ENCODE data around the gene GSG1. TPM values are rescaled to one million over a fixed set of nuclear protein-coding genes. Genes with fewer than 3 reads are reported as not detected.
A peak's percentile ranks its signal among the peaks of the same experiment; 100 is the strongest.

Gene GSG1
- total RNA-seq, 1 experiment from 2014 or later, result 2.6 TPM

DNA sequence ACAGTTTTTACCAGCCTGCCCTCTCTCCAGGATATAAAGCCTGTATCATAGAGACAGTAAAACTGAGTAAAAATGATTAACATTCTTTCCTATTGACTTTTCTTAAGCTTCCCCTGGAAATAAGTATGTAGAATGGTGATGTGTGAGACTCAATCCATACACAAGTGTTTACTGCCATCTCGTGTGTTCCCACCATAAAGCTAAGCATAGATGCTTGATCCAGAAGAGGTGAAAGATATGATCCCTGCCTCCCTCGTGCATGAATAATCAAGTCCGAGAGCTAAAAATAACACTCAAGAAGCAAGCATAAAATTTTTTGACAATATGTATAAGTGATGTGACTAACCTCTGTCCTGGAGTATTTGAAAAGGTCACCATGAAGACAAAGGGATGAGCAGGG is 16.9 kb upstream of the GSG1 start:
- no peak for DNase-seq (ENCODE audit: low spot score)

DNA sequence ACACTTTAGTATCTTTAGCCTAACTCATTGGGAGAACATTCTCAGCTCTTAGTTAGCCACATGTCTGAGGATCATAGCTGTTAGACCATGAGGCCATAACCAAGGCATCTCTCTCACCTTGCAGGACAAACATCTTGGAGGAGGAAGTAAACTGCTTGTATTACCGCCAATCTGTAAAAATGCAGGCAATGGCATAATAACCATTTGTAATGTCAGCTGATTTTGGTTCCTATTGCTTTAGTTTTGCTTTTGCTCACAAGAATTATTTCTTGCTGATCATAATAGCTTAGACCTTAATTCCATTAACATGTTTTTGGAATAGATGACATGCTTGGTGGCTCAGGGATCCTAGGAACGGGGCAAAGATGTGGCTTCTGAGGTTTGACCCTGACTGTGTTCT is 16.4 kb upstream of the GSG1 start:
- DNase-seq (ENCODE audit: low spot score), result no peak

DNA sequence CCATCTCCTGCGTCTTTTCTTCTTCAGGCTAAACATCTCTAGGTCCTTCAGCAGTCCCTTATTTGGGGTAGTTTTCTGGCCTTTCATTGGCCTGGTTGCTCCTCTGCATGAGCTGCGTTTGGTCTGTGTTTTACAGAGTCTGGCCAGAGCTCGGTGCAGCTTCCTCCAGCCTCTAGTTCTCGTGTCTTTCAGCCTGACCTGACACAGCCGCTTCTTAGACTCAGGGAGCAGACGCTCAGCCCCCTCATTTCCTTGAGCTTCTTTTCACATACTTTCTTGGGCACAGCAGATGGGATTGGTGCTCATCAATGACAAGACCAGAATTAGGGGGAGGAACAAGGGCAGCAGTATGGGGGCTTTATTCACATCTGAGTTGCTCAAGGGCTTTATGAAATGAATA is 13.6 kb upstream of the GSG1 start:
- DNase-seq (ENCODE audit: low spot score), result no peak

DNA sequence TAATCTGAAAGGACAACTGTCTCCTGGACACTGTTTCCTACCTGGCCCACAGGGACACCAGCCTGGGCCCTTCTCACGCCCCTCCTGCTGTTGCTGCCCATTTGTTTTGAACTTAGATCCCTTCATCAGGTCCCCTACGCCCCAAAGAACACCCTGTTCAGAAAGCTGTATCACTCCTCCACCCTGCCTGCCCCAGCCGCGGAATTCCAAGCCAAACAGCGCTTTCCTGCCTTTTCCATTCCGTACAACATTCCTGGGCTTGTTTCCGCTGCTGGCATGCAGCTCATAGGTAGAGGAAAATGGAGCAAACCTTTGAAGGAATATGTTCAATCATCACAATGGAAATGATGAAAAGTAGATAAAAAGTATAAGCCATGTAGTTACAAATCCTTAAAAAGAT is 12.8 kb upstream of the GSG1 start:
- no peak for DNase-seq (ENCODE audit: low spot score)

GRCh38 chr12:13114251-13115052 is 11.0 kb upstream of the GSG1 start:
- no peak for DNase-seq (ENCODE audit: low spot score)

- no peak for DNase-seq (ENCODE audit: low spot score)
These were observed 9.5 kb upstream of the GSG1 start for GRCh38 chr12:13112968-13113367.

- no peak for DNase-seq (ENCODE audit: low spot score)
These were observed 3.2 kb upstream of the GSG1 start for GRCh38 chr12:13106666-13107065.

GRCh38 chr12:13105781-13106180 is 2.3 kb upstream of the GSG1 start:
- no peak for DNase-seq (ENCODE audit: low spot score)

- DNase-seq (ENCODE audit: low spot score), result no peak
These were observed 942 bp upstream of the GSG1 start for GRCh38 chr12:13104409-13104808.

DNA sequence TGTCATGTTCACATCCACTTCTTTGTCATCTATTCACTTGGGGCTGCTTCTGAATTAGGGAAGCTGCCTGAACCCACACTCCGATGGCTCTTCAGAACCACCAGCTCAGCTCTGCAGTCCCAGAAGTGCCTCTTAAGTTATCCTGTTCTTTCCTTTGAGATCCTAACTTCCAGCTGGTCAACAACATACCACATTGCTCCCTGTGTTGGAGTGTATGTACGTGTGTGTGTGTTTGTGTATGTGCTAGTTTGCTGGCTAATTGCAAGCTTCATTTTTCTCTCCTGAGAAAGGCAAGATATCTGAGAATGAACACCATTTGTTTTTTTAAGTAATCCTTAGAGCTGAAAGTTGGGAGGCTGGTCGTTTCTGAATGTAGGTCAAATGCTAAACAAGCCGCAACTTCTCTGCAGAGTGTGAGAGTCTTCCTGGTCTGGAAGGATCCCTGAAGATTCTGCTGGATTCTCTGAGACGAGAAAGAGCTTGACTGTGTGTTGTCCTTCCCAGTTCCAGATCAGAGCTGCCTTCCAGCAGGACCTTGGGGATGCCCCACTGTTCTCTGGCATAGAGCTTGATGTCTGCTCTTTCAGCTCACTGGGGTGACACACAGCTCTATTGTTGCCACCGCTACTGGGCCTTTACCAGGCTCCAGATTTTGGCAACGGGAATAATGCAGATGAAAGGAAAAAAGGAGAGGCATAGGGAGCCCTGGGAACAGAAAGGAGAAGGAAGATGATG is 839 bp downstream of the GSG1 start:
- DNase-seq (ENCODE audit: low spot score), result no peak

DNA sequence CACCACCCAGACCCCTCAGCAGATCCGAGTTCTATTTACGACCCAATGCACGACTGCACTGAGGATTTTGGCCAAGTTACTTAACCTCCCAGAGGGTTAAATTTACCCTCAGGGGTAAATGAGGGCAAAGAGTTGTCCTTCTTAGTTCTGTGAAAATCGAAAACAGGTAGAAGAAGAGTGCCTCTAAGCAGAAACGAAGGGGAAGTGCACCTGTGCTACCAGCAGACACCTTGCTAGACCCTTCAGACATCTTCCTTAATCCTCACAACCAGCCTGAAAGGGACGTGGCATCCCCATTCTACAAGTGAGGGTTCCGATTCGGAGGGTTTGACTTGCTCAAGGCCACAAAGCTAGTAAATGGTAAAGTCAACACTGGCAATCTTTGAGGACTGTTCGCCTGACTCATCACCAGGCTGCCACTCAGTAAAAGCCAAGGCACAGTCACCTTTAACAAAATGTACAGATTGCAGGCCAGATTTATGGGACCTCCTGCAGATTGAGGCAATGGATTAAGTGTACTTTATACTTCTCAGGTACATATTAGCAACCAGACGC is 1.6 kb downstream of the GSG1 start:
- peak; percentile 65 for DNase-seq (ENCODE audit: low spot score)

- peak; percentile 75 for DNase-seq (ENCODE audit: low spot score)
These were observed 2.3 kb downstream of the GSG1 start for GRCh38 chr12:13100882-13101769.

DNA sequence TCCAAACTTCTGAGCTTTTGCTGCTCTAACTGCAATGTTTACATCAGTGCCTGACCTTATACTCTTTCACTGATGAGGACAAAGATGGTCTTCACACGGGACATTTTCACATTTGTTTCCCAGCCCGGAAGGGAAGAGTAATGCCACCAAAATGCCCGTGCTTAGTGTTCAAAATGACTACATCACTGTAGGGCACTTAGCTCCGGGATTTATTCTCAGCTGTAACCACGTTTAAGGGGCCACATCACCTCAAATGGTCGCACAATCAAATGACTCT is 2.9 kb downstream of the GSG1 start:
- DNase-seq (ENCODE audit: low spot score), result no peak

DNA sequence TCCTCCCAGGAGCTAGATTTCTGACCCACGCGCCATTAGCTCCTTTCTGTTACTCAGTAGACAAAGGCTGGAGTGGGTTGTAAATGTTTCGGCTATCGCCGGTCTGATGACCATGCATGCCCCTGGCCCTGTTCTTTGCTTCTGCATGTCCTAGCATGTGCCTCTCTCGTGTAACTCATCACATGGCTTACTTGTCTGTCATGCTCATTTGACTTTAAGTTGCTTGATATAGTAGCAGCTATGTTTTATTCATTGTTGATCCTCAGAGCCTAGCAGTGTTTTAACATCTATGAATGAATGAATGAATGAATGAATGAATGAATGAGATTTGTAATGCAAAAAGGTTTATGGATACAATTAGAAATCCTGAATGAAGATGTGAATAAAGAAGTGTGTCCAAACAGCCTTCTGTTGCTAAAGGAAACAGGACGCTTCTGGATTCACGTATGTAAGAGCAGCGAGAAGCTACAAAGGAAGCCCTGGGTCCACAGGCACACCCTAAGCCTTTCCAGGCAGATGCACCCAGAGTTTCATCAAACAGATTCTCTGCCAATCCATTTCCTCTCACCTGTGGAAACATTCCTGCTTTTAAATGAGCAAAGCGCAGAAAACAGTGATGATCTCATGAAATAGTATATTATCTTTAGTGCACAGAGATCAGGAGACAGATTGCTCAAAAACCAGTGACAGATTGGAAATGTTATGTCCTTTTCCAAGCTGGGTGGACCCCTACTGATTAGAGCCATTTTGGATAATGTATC is 3.4 kb downstream of the GSG1 start:
- DNase-seq (ENCODE audit: low spot score), result no peak

GRCh38 chr12:13099066-13099843 is 4.2 kb downstream of the GSG1 start:
- peak; percentile 28 for DNase-seq (ENCODE audit: low spot score)

GRCh38 chr12:13097491-13098011 is 5.9 kb downstream of the GSG1 start:
- no peak for DNase-seq (ENCODE audit: low spot score)

GRCh38 chr12:13095266-13095995 is 8.0 kb downstream of the GSG1 start:
- DNase-seq (ENCODE audit: low spot score), result no peak

DNA sequence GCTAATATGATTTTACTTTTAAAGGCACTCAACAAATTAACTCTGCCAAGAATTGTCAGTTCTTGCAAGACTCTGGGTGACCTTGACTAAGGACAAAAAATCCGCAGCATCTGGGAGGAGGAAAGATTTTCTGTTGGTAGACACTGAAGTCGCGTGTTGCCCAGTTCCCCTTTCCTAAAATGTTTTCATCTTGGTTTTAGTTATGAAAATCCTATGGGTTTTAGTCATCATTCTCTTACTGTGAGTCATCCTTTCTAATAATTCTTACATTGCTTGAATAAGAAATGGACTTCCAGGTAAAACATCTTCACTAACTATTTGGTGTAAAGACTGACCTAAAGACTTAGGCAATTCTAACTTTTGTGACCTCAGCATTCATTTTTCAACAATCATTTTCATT is 9.1 kb downstream of the GSG1 start:
- peak; percentile 52 for DNase-seq (ENCODE audit: low spot score)

GRCh38 chr12:13093848-13094220 is 9.6 kb downstream of the GSG1 start:
- DNase-seq (ENCODE audit: low spot score), result peak; percentile 33
